Measurements from ENCODE around the gene ANO1.

ANO1 gene

GRCh38 chr11:70159627-70160570, 81.8 kb downstream of the ANO1 start:
- no peak overlapping the region for H3K4me3 ChIP-seq (ENCODE audit: low read depth, low read length)
- TF ChIP-seq, protein P1, sequence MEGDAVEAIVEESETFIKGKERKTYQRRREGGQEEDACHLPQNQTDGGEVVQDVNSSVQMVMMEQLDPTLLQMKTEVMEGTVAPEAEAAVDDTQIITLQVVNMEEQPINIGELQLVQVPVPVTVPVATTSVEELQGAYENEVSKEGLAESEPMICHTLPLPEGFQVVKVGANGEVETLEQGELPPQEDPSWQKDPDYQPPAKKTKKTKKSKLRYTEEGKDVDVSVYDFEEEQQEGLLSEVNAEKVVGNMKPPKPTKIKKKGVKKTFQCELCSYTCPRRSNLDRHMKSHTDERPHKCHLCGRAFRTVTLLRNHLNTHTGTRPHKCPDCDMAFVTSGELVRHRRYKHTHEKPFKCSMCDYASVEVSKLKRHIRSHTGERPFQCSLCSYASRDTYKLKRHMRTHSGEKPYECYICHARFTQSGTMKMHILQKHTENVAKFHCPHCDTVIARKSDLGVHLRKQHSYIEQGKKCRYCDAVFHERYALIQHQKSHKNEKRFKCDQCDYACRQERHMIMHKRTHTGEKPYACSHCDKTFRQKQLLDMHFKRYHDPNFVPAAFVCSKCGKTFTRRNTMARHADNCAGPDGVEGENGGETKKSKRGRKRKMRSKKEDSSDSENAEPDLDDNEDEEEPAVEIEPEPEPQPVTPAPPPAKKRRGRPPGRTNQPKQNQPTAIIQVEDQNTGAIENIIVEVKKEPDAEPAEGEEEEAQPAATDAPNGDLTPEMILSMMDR (IDR thresholded peaks at IDR 0.05; ENCODE audit: borderline replicate concordance, insufficient read depth, low read depth, low read length): no peak

GRCh38 chr11:70161043-70161625, 83.0 kb downstream of the ANO1 start:
- H3K4me3 ChIP-seq (ENCODE audit: low read depth, low read length): no peak overlapping the region
- TF ChIP-seq, protein P1 (IDR thresholded peaks at IDR 0.05; ENCODE audit: borderline replicate concordance, insufficient read depth, low read depth, low read length): no peak

- H3K4me3 ChIP-seq (ENCODE audit: low read depth, low read length): no peak overlapping the region
- TF ChIP-seq, protein P1 (IDR thresholded peaks at IDR 0.05; ENCODE audit: borderline replicate concordance, insufficient read depth, low read depth, low read length): no peak
Measured at GRCh38 chr11:70164705-70165104, 86.6 kb downstream of the ANO1 start.

DNA sequence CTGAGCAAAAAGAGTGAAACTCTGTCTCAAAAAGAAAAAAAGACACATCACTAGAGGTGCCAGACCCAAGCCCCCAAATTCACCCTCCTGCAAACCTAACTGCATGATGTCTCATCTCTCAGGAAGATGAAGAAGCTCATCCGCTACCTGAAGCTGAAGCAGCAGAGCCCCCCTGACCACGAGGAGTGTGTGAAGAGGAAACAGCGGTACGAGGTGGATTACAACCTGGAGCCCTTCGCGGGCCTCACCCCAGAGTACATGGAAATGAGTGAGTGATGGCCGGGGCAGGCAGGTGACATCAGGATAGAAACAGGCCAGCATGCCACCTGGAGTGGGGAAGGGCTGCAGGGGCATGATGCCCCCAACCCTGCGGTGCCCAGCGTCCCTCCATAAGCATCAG, 89.0 kb downstream of the ANO1 start:
- no peak overlapping the region for H3K4me3 ChIP-seq (ENCODE audit: low read depth, low read length)
- TF ChIP-seq, protein P1 (IDR thresholded peaks at IDR 0.05; ENCODE audit: borderline replicate concordance, insufficient read depth, low read depth, low read length): no peak

DNA sequence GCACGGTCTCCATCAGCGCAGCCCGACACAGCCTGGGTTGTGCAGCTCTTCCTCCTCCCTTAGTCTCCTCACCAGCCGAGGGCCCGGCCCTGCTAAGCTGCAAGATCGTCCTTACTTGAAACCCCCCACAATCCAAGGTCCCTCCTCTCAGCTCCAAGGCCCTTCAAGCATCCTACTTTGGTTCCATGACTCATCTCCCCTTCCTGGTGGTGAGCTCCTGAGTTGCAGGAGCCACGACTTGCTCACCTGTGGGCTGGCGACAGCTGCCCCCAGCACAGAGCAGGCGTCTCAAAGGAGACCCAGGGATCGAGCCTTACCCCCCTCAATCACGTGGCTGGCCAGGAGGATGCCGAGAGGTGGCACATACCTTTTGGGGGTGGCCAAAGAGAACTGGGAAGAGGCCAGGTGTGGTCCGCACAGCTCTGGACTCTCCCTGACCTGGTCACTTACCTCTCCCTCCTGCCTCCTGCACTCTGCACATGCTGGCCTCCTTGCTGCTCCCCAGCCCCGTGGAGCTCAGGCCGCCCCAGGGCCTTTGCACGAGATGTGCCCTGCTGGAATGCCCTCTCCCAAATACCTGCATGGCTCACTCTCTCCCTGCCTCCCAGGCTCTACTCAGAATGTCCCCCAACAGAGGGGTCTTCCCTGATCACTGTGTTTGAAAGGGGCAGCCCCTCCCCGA, 89.7 kb downstream of the ANO1 start:
- TF ChIP-seq, protein P1 (IDR thresholded peaks at IDR 0.05; ENCODE audit: borderline replicate concordance, insufficient read depth, low read depth, low read length): no peak
- no peak overlapping the region for H3K4me3 ChIP-seq (ENCODE audit: low read depth, low read length)

DNA sequence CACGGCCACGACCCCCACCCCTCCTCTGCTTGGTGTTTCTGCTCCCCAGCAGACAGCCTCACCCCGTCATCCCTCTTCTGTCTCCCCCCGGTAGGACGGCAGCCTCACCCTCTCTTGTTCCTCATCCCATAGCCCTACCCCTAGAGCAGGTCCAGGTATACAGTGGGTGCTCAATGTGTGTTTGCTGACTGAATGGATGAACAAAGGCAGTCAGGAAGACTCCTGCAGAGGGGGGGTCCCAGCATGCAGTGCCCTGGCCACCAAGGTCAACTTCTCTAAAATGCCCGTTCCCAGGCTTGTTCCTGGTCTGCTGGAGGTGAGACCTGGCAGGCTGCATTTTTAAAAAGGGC, 90.3 kb downstream of the ANO1 start:
- TF ChIP-seq, protein P1 (IDR thresholded peaks at IDR 0.05; ENCODE audit: borderline replicate concordance, insufficient read depth, low read depth, low read length): no peak
- no peak overlapping the region for H3K4me3 ChIP-seq (ENCODE audit: low read depth, low read length)

All from GM12875 (cell line).